GM19240 (cell line): ENCODE data around the gene MAPK9.

ENCODE experiments used
- DNase-seq: peaks from one replicate; pipeline ENCODE4 v3.0.0; 2011; ENCODE audit warnings: low spot score; ENCODE audit not compliant: insufficient read length

Gene MAPK9

GRCh38 chr5:180294913-180295555 is 3.2 kb upstream of the MAPK9 start:
- DNase-seq: no peak

GRCh38 chr5:180294411-180294810 is 2.5 kb upstream of the MAPK9 start:
- no peak for DNase-seq

- DNase-seq: peak; percentile 22
These were observed 496 bp downstream of the MAPK9 start for GRCh38 chr5:180291234-180291940.

DNA sequence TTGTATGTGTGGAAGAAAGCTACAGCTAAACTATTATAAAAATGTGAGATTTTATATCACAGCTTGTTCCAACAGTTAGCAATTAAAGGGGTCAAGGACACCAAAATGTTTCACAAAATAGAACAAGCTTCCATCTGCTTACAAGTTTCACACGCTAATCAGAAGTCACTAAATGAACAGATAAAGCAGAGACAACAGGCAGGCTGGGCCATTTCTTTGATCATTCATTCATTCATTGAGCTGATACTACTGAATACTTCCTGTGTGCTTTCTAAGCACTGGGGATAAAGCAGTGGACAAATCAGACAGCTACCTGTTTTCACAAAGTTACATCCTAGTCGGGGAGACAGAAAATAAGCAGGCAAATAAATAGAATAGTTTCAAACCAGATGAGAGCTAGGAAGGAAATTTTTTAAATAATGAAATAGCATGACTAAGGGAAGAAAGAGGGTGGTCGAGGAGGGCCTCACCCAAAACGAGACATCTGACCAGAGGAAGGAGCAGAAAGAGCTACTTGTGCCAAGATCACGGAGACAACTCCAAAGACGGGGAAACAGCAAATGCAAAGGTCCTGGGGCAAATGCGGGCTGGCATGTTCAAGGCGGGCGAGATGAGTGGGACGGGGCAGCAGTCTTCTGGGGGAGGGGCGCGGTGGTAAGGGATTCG is 1.2 kb downstream of the MAPK9 start:
- DNase-seq: no peak

DNA sequence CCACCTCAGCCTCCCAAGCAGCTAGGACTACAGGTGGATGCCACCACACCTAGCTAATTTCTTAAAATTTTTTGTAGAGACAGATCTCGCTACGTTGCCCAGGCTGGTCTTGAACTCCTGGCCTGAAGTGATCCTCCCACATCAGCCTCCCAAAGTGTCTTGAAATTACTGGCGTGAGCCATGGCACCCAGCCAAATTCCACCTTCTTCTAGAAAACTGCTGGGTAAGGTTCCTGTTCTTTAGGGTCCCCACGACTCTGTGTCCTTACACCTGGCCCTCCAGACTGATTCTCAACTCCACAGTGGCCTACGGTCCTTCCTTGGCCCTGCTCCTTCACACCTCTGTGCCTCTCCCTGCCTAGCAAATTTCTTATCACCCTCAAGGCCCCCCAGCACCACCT is 1.9 kb downstream of the MAPK9 start:
- no peak for DNase-seq

DNA sequence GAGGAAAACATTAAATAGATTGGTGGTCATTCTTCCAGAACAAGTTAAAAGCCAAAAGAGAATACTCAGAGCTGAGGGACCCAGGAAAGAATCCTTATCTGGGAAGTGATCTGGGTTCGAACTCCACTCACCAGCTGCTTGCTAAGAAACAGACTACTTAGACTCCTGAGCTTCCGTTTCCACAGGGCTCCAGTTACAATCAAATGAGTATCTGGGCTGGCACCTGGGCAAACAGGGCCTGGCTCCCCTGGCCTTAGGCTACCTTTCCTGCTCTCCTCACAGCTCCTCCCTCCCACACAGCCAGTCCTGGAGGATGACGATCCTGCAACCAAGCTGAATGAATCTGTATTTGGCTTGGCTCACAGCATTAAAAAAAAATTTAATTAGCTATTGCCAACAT is 2.5 kb downstream of the MAPK9 start:
- no peak for DNase-seq

GRCh38 chr5:180287868-180288267 is 4.0 kb downstream of the MAPK9 start:
- DNase-seq: no peak

- no peak for DNase-seq
These were observed 4.5 kb downstream of the MAPK9 start for GRCh38 chr5:180287404-180287803.

DNA sequence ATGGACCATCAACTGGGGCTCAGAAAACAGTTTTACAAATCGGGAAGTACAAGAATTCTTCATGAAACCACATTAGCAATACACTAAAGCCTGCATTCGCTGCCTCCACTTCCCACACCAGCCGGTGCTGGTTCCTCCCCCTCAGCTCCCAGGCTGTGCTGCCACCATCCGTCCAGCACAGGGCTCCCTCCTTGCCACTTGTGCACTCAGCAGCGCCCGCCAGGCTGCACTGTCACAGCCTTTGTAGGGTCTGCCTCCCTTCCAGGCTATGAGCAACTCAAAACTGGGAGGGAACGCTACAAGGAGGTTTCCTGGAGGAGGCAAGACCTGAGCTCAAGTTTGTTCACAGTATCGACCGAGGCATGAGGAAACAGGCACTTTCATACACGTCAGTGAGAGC is 7.7 kb downstream of the MAPK9 start:
- no peak for DNase-seq

- DNase-seq: no peak
These were observed 8.8 kb downstream of the MAPK9 start for GRCh38 chr5:180283026-180283615.

GRCh38 chr5:180282281-180282680 is 9.6 kb downstream of the MAPK9 start:
- DNase-seq: no peak

GRCh38 chr5:180281706-180282105 is 10.2 kb downstream of the MAPK9 start:
- DNase-seq: no peak

- no peak for DNase-seq
These were observed 17.2 kb downstream of the MAPK9 start for GRCh38 chr5:180274695-180275094.

DNA sequence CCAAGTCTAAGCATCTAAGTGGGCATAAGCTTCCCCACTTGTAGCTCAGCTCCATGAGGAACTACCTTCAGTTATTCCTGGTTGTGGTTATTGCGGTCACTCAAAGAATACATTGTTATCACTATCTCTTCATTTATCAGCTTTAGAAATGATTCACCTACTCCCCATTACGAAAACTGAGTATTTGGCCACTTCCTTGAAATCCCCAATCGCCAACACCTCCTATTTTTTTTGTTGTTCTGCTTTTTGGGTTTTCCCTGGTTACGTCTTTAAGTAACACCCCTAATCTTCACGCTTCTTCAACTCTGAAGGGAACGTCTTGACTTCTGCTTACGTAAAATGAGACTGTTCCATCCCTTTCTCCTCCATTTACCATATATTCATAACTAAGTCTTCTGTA is 20.7 kb downstream of the MAPK9 start:
- no peak for DNase-seq

DNA sequence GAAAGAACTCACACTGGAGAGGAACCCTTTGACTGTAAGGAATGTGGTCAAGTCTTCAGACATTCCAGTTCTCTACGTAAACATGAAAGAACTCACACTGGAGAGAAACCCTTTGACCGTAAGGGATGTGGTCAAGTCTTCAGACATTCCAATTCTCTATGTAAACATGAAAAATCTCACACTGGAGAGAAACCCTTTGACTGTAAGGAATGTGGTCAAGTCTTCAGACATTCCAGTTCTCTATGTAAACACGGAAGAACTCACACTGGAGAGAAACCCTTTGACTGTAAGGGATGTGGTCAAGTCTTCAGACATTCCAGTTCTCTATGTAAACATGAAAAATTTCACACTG is 32.6 kb downstream of the MAPK9 start:
- no peak for DNase-seq

DNA sequence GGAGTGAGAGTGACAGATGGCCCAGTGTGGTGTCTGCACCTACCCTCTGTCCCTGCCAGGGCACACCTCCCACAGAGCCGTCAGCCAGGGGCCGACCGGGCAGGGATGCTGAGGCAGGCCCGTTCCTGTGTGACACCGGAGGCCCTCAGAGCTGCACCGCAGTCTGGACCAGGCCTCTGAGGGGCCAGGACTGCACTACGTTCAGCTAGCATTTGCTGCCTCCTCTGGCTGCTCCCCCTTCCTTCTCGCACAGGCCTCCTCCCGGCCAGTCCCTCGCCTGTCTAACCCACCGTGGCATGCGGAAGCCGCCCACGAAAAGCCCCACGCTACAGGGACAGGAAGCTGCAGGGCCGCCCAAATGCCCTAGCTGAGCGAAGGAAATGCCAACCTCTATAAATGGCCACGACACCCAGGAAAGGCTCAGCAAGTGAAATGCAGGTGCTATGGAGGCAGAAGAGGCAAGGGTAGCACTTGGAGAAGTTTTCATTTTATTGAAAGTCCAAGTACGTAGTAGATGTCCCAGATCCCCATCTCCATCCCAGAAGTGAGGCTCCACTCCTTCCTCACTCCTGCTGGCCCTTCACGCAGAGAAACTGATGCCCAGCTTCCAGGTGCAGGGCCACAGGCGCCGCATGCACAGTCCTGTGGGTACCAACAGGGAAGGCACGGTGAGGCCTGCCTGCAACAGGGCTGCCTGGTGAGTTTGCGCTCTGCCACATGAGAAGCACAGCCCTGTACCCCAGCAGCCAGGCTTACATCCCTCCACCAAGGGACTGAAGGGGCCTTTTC is 38.7 kb downstream of the MAPK9 start:
- no peak for DNase-seq

DNA sequence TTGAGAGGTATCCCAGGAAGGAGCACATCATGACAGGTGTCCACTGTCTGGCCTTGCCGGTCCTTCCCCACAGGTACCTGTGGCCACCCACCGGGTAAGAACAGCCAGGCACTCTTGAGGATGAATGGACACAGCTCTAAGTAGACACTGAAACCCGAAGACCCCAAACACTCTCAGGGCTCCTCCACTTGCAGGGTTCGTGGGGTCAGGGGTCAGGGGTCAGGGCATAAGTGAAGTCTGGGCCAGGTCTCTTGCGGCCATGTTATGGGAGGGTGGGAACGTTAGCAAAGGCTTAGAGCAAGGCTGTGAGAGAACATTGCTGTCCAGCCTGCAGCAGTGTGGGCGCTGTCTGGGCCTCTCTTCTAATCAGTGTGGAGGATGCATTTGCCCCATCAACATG is 40.0 kb downstream of the MAPK9 start:
- no peak for DNase-seq

- no peak for DNase-seq
These were observed 40.7 kb downstream of the MAPK9 start for GRCh38 chr5:180251141-180251540.

GRCh38 chr5:180250329-180250728 is 41.6 kb downstream of the MAPK9 start:
- no peak for DNase-seq

DNA sequence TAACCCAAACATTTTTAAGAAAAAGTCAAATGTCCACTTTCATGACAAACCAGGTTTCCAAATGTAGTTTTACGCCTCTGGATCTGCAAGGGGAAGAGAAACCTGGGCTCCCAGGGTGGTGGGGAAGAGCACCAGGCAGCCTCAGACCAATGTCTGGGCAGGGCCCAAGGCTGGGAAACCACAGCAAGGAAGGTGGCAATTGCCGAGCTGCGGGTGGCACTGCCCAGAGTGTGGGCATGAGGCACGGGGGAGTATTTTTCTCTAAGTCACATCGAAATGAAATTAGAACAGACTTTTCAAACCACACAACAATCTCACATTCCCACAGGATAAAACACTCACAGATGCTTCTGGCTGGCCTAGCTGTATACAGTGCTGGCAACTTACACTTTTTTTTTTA is 50.3 kb downstream of the MAPK9 start:
- no peak for DNase-seq

GRCh38 chr5:180238631-180239030 is 53.3 kb downstream of the MAPK9 start:
- DNase-seq: no peak

DNA sequence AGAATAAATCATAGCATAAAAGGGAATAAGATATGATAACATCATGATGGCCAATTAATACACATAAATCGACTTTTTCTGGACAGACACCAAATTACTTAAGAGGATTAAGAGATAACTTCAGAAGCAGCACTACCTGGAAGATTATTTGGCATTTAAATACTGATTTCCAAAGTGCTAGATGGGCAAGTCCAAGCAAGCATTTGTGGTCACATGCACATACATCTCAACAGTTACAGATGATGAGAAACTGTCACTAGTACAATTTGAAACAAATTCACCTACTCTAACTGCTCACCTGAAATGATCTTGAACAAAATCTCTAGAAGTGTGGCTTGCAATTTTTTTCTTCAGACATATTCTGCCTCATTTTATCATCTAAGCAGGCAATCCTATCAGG is 56.0 kb downstream of the MAPK9 start:
- no peak for DNase-seq
